GM19468 (cell line): ENCODE measurements around the gene ANKS1B.
"Not testable (repeated sequence)": the region's sequence is repeated elsewhere in the genome, so short reads cannot be mapped to it uniquely, and the experiment has no call there.

ENCODE experiments used
- ATAC-seq: cut with Tn5 transposase; IDR thresholded peaks from one replicate; pipeline ENCODE4 v1.9.1; 2021; ENCODE audit warnings: mild to moderate bottlenecking, moderate library complexity, moderate number of reproducible peaks; ENCODE audit not compliant: unreplicated experiment; ENCODE audit errors: extremely low read depth

The ANKS1B gene

DNA sequence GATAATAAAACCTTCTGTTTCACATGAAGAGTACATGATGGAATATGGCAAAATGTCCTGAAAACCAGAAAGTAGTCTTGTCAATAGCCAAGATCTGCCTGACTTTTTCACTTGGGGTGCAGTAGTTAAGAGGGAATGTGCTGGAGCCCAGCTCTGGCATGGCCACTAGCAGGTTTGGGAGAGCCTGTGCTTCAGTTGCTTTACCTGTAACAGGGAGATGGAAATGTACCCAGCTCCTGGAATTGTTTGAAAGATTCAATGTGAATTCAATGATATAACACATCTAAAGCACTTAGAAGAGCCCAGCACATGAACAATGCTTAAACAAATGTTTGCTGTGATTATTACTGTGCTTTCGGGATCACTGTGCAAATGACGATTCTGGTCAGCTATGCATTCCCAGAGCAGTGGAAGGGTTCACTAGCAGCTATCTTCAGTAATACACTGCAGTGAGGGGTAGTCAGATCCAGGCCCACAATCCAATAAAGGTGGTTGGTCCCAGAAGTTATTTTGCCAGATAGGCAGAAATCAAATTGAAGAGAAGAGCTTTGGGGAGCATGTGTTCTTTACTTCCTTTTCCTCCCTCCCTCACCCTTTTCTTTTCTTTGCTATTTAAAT lies 1114.7 kb downstream of the ANKS1B start:
- ATAC-seq, result no peak

GRCh38 chr12:98868538-98868937 lies 1116.2 kb downstream of the ANKS1B start:
- no peak for ATAC-seq

- no peak for ATAC-seq
These were observed 1116.7 kb downstream of the ANKS1B start for GRCh38 chr12:98868076-98868475.

GRCh38 chr12:98864363-98864762 lies 1120.4 kb downstream of the ANKS1B start:
- ATAC-seq, result no peak

- no peak for ATAC-seq
These were observed 1121.6 kb downstream of the ANKS1B start for GRCh38 chr12:98863167-98863566.

DNA sequence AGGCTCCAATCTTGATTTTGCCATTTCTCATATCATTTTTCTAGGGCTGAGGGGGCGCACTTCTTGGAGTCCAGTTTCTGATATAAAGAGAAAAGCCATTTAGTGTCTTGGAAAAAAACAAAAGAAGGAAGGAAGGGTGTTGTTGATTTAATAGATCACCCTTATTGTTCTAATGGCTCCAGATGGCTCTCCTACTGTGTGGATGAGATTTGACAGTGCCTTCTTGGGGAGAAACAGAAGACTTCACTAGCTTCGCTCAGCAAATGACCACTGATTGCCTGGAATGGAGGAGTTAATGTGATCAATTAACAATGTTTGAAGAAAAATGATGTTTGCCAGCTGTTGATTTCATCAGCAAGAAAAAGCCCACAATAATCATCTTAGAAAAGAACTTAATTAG lies 1123.5 kb downstream of the ANKS1B start:
- ATAC-seq, result no peak

- ATAC-seq, result no peak
These were observed 1127.7 kb downstream of the ANKS1B start for GRCh38 chr12:98856897-98857540.

DNA sequence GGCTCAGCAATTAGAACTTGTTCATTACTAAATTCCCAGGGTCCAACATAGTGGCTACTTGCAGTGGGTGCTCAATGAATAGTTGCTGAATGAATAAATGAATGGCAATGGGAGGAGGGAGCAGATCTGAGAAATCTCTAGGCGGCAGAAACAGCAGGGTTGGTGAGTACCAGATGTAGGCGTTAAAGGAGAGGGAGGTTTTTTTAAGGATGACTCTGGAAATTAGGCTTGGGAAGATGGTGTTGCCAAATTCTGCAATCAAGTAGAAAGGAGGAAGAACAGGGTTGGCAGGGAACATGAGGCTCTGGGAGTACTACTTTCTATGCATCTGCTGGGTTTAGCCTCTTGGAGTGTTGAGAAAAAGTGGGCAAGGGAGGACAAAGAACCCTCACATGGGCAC lies 1132.6 kb downstream of the ANKS1B start:
- no peak for ATAC-seq

DNA sequence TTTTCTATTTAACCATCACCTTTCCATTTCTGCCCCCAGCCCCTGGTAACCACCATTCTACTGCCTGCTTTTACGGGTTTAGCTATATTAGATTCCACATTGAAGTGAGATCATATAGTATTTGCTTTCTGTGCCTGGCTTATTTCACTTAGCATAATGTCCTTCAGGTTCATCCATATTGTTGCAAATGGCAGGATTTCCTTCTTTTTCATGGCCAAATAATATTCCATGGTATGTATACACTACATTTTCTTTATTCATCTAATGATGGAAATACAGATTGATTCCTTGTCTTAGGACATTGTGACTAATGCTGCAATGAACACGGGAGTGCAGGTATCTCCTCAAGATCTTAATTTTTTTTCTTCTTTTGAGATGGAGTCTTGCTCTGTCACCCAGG lies 1137.5 kb downstream of the ANKS1B start:
- no peak for ATAC-seq

DNA sequence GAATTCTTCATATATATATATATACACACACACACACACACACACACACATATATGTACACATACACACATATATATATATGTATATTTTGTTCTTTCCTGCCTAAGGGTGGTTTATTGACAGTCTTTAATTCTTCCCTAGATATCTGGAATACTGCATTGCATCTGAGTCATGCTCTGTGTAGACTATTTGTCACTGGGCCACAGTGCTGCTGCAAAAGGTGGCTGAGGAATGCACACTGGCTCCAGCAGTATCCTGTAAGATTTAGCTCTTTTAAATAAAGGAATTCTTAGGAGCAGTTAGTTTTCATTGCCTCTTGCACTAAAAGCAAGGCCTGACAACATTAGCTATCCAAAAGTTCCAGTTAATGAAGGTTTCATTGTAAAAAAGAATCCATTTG lies 1138.8 kb downstream of the ANKS1B start:
- ATAC-seq, result no peak

GRCh38 chr12:98840325-98840724 lies 1144.4 kb downstream of the ANKS1B start:
- no peak for ATAC-seq

DNA sequence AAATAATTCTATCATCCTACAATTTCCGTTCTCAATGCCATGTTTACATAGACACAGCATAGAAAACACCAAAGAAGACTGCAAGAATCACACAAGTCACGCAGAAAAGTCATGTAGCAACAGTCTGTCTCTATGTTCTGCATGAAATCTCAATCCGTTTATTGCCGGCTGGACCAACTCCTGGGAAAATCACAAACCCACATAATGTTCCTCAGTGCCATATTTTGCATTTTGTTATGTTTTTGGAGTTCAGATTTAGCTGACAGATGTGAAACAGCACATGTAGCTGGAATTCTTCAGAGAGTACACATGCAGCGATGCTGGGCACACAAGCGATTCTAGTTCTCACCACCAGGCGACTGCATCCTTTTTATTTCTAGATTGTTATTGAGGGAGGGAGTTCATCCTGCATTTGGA lies 1146.5 kb downstream of the ANKS1B start:
- no peak for ATAC-seq

GRCh38 chr12:98837134-98837752 lies 1147.5 kb downstream of the ANKS1B start:
- ATAC-seq, result not testable (repeated sequence)

DNA sequence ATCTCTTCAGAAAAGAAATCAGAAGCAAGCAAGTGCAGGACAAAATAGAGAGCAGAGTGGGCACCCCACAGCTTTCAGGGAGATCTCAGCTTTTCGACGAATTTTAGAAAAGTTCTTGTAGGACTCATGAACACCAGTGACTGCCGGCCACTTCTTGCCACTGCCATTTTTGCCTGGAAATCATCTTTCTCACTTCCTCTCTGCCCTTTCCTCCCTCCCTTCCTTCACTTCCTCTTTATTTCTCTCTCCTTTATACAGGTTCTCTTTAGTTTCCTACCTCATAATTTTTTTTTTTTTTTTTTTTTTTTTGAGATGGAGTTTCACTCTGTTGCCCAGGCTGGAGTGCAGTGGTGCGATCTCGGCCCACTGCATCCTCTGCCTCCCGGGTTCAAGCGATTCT lies 1154.1 kb downstream of the ANKS1B start:
- no peak for ATAC-seq

- no peak for ATAC-seq
These were observed 1155.7 kb downstream of the ANKS1B start for GRCh38 chr12:98828802-98829600.

DNA sequence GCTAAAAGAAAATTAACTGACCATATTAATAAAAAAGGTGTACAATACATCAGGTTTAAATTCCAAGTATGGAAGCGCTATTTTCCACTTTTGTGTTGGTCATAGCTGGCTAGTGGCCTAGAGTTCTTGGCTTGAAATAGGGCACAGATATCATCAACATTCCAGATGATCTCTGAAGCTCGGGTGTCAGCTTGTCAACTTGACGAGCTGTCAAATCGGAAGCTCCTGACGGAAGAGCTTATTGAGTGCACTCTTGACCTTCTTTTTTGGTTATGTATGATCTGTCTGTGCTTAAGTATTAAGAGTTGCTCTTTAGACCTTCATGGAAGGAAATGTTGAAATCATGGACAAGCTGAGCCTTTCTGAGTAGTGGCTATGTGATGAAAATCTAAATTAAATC lies 1161.7 kb downstream of the ANKS1B start:
- ATAC-seq, result no peak

- ATAC-seq, result no peak
These were observed 1162.9 kb downstream of the ANKS1B start for GRCh38 chr12:98821866-98822265.

GRCh38 chr12:98821232-98821631 lies 1163.5 kb downstream of the ANKS1B start:
- no peak for ATAC-seq

GRCh38 chr12:98819821-98820404 lies 1164.8 kb downstream of the ANKS1B start:
- ATAC-seq, result no peak

DNA sequence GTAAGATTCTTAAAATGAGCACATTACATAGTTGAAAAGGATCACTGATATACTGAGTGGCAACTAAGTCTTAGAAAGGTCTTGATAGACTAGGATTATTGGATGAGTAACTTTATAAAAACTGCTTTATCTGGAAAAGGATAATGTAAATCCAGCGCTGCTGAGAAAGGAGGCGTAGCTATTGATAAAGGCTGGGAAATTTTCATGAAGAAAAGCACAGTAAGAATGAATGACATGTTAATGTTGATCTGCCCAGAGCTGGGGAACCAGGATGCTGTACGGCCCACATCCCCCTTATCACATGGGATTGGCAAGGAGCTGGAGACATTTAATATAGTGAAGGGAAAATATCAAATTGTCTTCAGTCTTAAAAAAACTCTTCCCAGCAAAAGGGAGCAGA lies 1165.7 kb downstream of the ANKS1B start:
- no peak for ATAC-seq

- ATAC-seq, result no peak
These were observed 1166.5 kb downstream of the ANKS1B start for GRCh38 chr12:98818239-98818638.
